CD4-positive, alpha-beta memory T cell (primary cell): Measurements from ENCODE around the gene ACP4. TPM values are rescaled to one million over a fixed set of nuclear protein-coding genes. Genes with fewer than 3 reads are reported as not detected.
"Not testable (repeated sequence)": the region's sequence is repeated elsewhere in the genome, so short reads cannot be mapped to it uniquely, and the experiment has no call there.

ENCODE experiments used
- CTCF ChIA-PET: fragments of 350-600 bp; sonication (Branson Sonifier 250); formaldehyde crosslinking; loops from one replicate; lab custom pipeline; 2021; ENCODE audit warnings: inconsistent platforms; ENCODE audit not compliant: partially characterized antibody; lab: Charles Lee
- POLR2A ChIA-PET: fragments of 350-600 bp; sonication (Branson Sonifier 250); formaldehyde crosslinking; loops from one replicate; lab custom pipeline; 2021; ENCODE audit not compliant: partially characterized antibody; lab: Charles Lee
- DNase-seq, 5 donors: peaks; one replicate each; pipeline versions ENCODE4 v3.0.0 to v3.0.0-alpha.2; 2020 to 2022; ENCODE audit warnings: mixed read lengths in 1 of 5
- H3K27ac ChIP-seq: one replicate; pipeline ENCODE4 v1.7.0; 2013; ENCODE audit warnings: low read depth, low read length
- H3K27me3 ChIP-seq: 2 replicates; pipeline ENCODE4 v1.7.0; 2013; ENCODE audit warnings: mild to moderate bottlenecking, low read length, moderate library complexity; ENCODE audit not compliant: insufficient read depth
- H3K36me3 ChIP-seq: 2 replicates; pipeline ENCODE4 v1.7.0; 2013; ENCODE audit warnings: mild to moderate bottlenecking, low read length, moderate library complexity; ENCODE audit not compliant: insufficient read depth
- H3K4me1 ChIP-seq: 2 replicates; pipeline ENCODE4 v1.7.0; 2013; ENCODE audit warnings: mild to moderate bottlenecking, low read length, moderate library complexity; ENCODE audit not compliant: insufficient read depth
- H3K4me3 ChIP-seq, 2 donors: one replicate each; pipeline ENCODE4 v1.7.0; 2013; ENCODE audit warnings: low read length in 2 of 2, mild to moderate bottlenecking in 1 of 2
- H3K9me3 ChIP-seq, 2 donors: one replicate each; pipeline ENCODE4 v1.7.0; 2013; ENCODE audit warnings: low read length in 2 of 2, control low read depth in 1 of 2; ENCODE audit not compliant: control insufficient read depth in 1 of 2
- H3K27ac Mint-ChIP-seq, 7 donors: one replicate each; pipeline ENCODE4 v1.8.0; 2020 to 2021; ENCODE audit warnings: mixed read lengths in 7 of 7, mild to moderate bottlenecking in 6 of 7, inconsistent platforms in 3 of 7, moderate library complexity in 3 of 7
- H3K27me3 Mint-ChIP-seq, 2 donors: one replicate each; pipeline ENCODE4 v1.8.0; 2020 to 2021; ENCODE audit warnings: mixed read lengths in 2 of 2
- H3K36me3 Mint-ChIP-seq, 2 donors: one replicate each; pipeline ENCODE4 v1.8.0; 2020 to 2021; ENCODE audit warnings: mixed read lengths in 2 of 2, inconsistent platforms in 1 of 2, mild to moderate bottlenecking in 1 of 2
- H3K4me1 Mint-ChIP-seq, 4 donors: one replicate each; pipeline ENCODE4 v1.8.0; 2020 to 2021; ENCODE audit warnings: mixed read lengths in 4 of 4, mild to moderate bottlenecking in 1 of 4
- H3K4me3 Mint-ChIP-seq, 8 donors: one replicate each; pipeline ENCODE4 v1.8.0; 2020 to 2021; ENCODE audit warnings: mixed read lengths in 8 of 8, mild to moderate bottlenecking in 7 of 8, moderate library complexity in 6 of 8, inconsistent platforms in 3 of 8
- H3K9me3 Mint-ChIP-seq, 8 donors: one replicate each; pipeline ENCODE4 v1.8.0; 2020 to 2021; ENCODE audit warnings: mixed read lengths in 8 of 8, mild to moderate bottlenecking in 5 of 8, inconsistent platforms in 3 of 8, moderate library complexity in 1 of 8
- intact Hi-C: fragments of 100-400 bp; cut with micrococcal nuclease; formaldehyde crosslinking; loops from one replicate; pipeline ENCODE4 v1.15.1; 2023
- polyA plus RNA-seq, 2 donors: library from polyadenylated mRNA; unstranded; fragments of 300-500 nt; fragmentation: Illumina TruSeq; gene quantifications; one replicate each; pipeline ENCODE4 v1.2.3, GENCODE V29; 2021
- total RNA-seq, 2 experiments: library from RNA; stranded (reverse); gene quantifications; one replicate each; pipeline ENCODE4 v1.2.3, GENCODE V29; 2021

Gene ACP4
- total and polyA plus RNA-seq, 4 experiments from 2014 or later: not detected

- peaks cover 14% of the 10 kb centered on the region for H3K27me3 ChIP-seq
- CTCF ChIA-PET: interaction anchor here (0.6 to 4.4 kb wide), 8 partner anchors 13 to 426 kb away, joined by 3 to 24 read pairs (median 4); no protein-coding TSS in a partner anchor
- peak overlapping the region in 1 of 7 donors; percentile 68 for H3K27ac Mint-ChIP-seq
- not testable (repeated sequence) for H3K9me3 ChIP-seq, H3K4me1 ChIP-seq, H3K4me3 ChIP-seq, H3K9me3 Mint-ChIP-seq, H3K4me1 Mint-ChIP-seq, H3K36me3 Mint-ChIP-seq, H3K4me3 Mint-ChIP-seq, H3K27ac ChIP-seq, DNase-seq, H3K36me3 ChIP-seq
- intact Hi-C loops: loop anchor here (1.0 kb wide), 2 partner anchors 78 to 426 kb away; no protein-coding TSS in a partner anchor
- POLR2A ChIA-PET: interaction anchor here (1.0 kb wide), 1 partner anchor 426 kb away, joined by 3 read pairs; no protein-coding TSS in a partner anchor
- H3K27me3 Mint-ChIP-seq: peaks cover 29 to 30% of the 10 kb centered on the region in 2 donors
Measured at GRCh38 chr19:50783848-50784152, 6.4 kb upstream of the ACP4 start.

- H3K27me3 ChIP-seq: peaks cover 5% of the 10 kb centered on the region
- ChIA-PET POLR2A (no interaction called here), CTCF (interaction anchor here (0.6 to 4.4 kb wide), 6 partner anchors 12 to 427 kb away, joined by 3 to 24 read pairs (median 5); no protein-coding TSS in a partner anchor)
- H3K27me3 Mint-ChIP-seq: peaks cover 20% of the 10 kb centered on the region in 2 donors
- H3K36me3 ChIP-seq: no peaks in the 10 kb centered on the region
- no peak overlapping the region for H3K4me3 ChIP-seq
- no peaks in the 10 kb centered on the region for H3K9me3 ChIP-seq
- H3K9me3 Mint-ChIP-seq: no peaks in the 10 kb centered on the region
- H3K27ac Mint-ChIP-seq: no peak overlapping the region
- peaks cover 7% of the 10 kb centered on the region for H3K4me1 ChIP-seq
- no peaks in the 10 kb centered on the region for H3K36me3 Mint-ChIP-seq
- no peak overlapping the region for H3K4me3 Mint-ChIP-seq
- H3K27ac ChIP-seq: no peak overlapping the region
- no peak for DNase-seq
- H3K4me1 Mint-ChIP-seq: peaks cover 0 to 4% (median 3%) of the 10 kb centered on the region in 4 donors
- intact Hi-C loops: no loop called here
Measured at GRCh38 chr19:50784710-50785109, 5.5 kb upstream of the ACP4 start.

DNA sequence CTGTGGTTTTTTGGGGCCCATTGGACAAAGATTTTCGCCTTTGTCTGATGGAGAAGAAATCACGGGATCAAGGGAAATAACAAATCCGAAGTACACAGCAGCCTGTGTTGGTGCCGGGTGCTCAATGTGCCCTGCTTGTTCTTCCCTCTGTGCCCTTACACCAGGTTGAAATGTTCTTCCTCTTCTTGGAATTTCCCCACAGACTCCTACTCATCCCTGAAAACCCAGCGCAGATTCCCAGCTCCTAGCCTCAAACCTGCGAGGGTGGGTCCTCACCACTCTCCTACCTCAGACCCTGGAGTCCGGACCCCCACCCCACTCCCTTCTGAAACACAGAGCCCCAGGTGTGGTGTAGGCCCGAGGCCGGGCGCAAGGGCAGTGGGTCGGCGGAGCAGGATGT, 4.9 kb upstream of the ACP4 start:
- Mint-ChIP-seq H3K9me3 (no peaks in the 10 kb centered on the region), H3K4me3 (no peak overlapping the region), H3K27ac (no peak overlapping the region), H3K27me3 (peaks cover 15% of the 10 kb centered on the region in 2 donors), H3K4me1 (peaks cover 0 to 4% (median 3%) of the 10 kb centered on the region in 4 donors), H3K36me3 (no peaks in the 10 kb centered on the region)
- H3K27ac ChIP-seq: no peak overlapping the region
- H3K4me3 ChIP-seq: no peak overlapping the region
- ChIA-PET POLR2A (no interaction called here), CTCF (interaction anchor here (1.3 to 1.9 kb wide), 2 partner anchors 11 to 417 kb away, joined by 3 to 4 read pairs; no protein-coding TSS in a partner anchor)
- no peaks in the 10 kb centered on the region for H3K36me3 ChIP-seq
- H3K27me3 ChIP-seq: no peaks in the 10 kb centered on the region
- H3K4me1 ChIP-seq: peaks cover 7% of the 10 kb centered on the region
- DNase-seq: no peak
- no peaks in the 10 kb centered on the region for H3K9me3 ChIP-seq
- intact Hi-C loops: no loop called here

DNA sequence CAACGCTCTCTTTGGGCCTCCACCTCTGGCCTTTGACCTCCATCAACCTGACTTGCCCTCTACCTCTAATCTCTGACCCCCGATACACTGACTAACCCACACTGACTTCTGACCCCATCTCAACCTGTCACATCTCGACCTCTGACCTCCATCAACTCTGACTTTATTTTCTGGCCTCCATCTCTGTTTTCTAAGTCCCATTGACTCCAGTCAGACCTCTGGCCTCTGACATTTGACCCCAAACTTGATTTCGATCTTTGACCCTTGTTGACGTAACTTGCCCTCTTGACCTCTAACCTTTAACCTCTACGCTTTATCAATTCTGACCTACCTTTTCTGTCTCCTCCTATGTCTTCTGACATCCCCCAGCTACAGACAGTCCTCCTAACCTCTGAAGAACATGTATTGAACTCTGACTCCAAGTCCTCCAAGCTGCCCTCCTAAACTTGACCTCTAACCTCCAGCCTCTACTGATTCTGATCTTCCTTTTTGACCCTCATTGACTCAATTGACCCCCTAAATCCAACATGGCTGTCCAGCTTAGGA, 780 bp downstream of the ACP4 start:
- no peaks in the 10 kb centered on the region for H3K27me3 ChIP-seq
- ChIA-PET POLR2A (no interaction called here), CTCF (no interaction called here)
- peaks cover 5% of the 10 kb centered on the region for H3K4me1 ChIP-seq
- H3K36me3 ChIP-seq: no peaks in the 10 kb centered on the region
- Mint-ChIP-seq H3K27me3 (peaks cover 0 to 2% of the 10 kb centered on the region in 2 donors), H3K4me1 (peaks cover 3 to 11% (median 7%) of the 10 kb centered on the region in 4 donors), H3K9me3 (no peaks in the 10 kb centered on the region), H3K4me3 (no peak overlapping the region), H3K36me3 (peaks cover 0 to 3% of the 10 kb centered on the region in 2 donors), H3K27ac (peak overlapping the region in 2 of 7 donors; percentile 11 to 70)
- intact Hi-C loops: no loop called here
- no peak overlapping the region for H3K4me3 ChIP-seq
- no peak overlapping the region for H3K27ac ChIP-seq
- DNase-seq: no peak
- H3K9me3 ChIP-seq: no peaks in the 10 kb centered on the region

- Histone ChIP-seq H3K36me3 (no peaks in the 10 kb centered on the region), H3K27ac (no peak overlapping the region), H3K27me3 (no peaks in the 10 kb centered on the region), H3K4me3 (no peak overlapping the region), H3K9me3 (no peaks in the 10 kb centered on the region), H3K4me1 (peaks cover 5% of the 10 kb centered on the region)
- Mint-ChIP-seq H3K27ac (peak overlapping the region in 1 of 7 donors; percentile 11), H3K4me3 (no peak overlapping the region), H3K4me1 (peaks cover 3 to 11% (median 7%) of the 10 kb centered on the region in 4 donors), H3K36me3 (peaks cover 0 to 3% of the 10 kb centered on the region in 2 donors), H3K9me3 (no peaks in the 10 kb centered on the region), H3K27me3 (peaks cover 0 to 2% of the 10 kb centered on the region in 2 donors)
- ChIA-PET POLR2A (interaction anchor here (1.3 kb wide), 1 partner anchor 12 kb away, joined by 4 read pairs; no protein-coding TSS in a partner anchor), CTCF (interaction anchor here (0.9 kb wide), 1 partner anchor 435 kb away, joined by 3 read pairs; no protein-coding TSS in a partner anchor)
- intact Hi-C loops: no loop called here
- no peak for DNase-seq
Measured at GRCh38 chr19:50791594-50792271, 1.5 kb downstream of the ACP4 start.

DNA sequence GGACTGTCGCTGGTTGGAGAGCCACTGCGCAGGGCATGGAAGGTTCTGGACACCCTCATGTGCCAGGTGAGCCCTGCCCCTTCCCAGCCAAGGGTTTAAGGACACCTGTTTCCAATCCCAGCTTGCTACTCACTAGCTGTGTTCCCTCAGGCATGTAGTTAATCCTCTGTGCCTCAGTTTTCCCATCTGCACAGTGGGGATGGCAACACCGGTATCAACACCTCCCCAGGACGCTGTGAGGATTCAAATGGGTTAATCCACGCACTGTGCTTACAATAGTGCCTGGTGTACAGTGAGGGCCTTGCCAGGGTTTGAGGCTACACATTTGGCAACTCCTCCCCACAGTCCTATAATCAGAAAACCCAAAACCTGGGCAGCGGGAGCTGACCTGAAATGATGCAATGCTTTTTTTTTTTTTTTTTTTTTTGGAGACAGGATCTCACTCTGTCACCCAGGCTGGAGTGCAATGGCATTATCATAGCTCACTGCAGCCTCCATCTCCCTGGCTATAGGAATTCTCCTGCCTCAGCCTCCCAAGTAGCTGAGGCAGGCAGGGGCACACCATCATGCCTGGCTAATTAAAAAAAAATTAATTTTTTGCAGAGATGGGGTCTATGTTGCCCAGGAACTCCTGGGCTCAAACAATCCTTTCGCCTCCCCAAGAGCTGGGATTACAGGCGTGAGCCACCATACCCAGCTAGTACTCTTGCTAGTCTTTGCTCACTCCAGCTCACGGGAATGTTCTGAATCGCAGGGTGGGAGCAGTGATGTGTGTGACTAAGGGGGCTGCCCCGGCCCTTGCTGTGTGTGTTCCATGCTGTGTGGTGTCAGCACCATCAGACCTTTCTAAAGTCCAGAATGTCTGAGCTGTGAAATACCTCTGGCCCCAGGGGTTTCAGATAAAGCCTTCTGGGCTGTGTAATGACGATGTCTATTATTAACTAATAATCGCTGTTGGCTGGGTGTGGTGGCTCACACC, 2.3 kb downstream of the ACP4 start:
- H3K4me3 ChIP-seq: no peak overlapping the region
- CTCF ChIA-PET: interaction anchor here (0.9 kb wide), 1 partner anchor 436 kb away, joined by 3 read pairs; no protein-coding TSS in a partner anchor
- intact Hi-C loops: no loop called here

More for the DNA sequence above, 2.3 kb downstream of the ACP4 start:
- Histone ChIP-seq H3K9me3 (no peaks in the 10 kb centered on the region), H3K27me3 (no peaks in the 10 kb centered on the region), H3K27ac (no peak overlapping the region), H3K36me3 (peaks cover 2% of the 10 kb centered on the region), H3K4me1 (peaks cover 5% of the 10 kb centered on the region)
- H3K27me3 Mint-ChIP-seq: peaks cover 0 to 2% of the 10 kb centered on the region in 2 donors
- POLR2A ChIA-PET: interaction anchor here (1.3 kb wide), 1 partner anchor 11 kb away, joined by 4 read pairs; no protein-coding TSS in a partner anchor
- peaks cover 0 to 6% of the 10 kb centered on the region in 2 donors for H3K36me3 Mint-ChIP-seq
- H3K9me3 Mint-ChIP-seq: no peaks in the 10 kb centered on the region
- peaks cover 3 to 11% (median 7%) of the 10 kb centered on the region in 4 donors for H3K4me1 Mint-ChIP-seq
- no peak for DNase-seq
- no peak overlapping the region for H3K27ac Mint-ChIP-seq
- no peak overlapping the region for H3K4me3 Mint-ChIP-seq
